ENCODE results near the gene EPO.

DNA sequence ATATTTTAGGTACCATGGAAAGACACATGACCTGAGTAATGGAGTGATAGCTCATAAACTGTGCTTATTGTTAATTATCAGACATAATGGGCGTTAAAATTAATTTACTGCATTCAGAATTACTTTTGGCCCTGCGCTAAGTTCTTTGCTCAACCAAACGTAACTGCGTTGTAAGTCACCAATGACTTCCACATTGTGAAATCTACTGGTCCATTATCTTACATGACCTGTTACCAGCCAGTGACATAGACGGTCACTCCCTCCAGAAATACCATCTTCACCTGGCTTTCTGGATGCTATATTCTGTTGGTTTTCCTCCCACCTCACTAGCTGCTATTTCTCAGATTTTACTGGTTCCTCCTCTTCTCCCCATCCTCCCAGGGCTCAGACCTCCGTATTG lies 21.2 kb upstream of the EPO start:
- TF ChIP-seq CTCF (IDR thresholded peaks at IDR 0.05 in 8 of 11, conservative IDR thresholded peaks at IDR 0.05 in 3 of 11) = no peak
- TF ChIP-seq POLR2A (IDR thresholded peaks at IDR 0.05) = no peak
